ENCODE measurements around the gene ARL14EPL. TPM values are rescaled to one million over a fixed set of nuclear protein-coding genes. Genes with fewer than 3 reads are reported as not detected.

Gene ARL14EPL
- total RNA-seq, 4 donors from 2014 or later = not detected

DNA sequence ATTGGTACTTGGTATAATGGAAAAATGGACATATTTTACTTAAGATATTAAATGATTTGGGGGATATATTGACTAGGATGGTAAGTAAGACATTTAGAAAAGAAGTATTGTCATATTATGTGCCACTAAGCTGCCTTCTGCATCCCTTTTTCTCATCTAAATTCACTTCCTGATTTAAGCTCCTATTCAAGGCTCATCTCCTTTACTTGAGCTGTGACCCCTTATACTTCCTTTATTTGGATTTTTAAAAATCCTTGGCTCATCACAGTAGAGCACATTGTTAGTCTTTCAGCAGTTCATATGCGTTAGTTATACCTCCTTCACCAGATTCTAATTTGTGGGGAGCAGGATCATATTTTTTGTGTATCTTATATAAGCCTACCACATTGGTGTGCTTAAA, 59.1 kb downstream of the ARL14EPL start:
- TF ChIP-seq, protein P1, sequence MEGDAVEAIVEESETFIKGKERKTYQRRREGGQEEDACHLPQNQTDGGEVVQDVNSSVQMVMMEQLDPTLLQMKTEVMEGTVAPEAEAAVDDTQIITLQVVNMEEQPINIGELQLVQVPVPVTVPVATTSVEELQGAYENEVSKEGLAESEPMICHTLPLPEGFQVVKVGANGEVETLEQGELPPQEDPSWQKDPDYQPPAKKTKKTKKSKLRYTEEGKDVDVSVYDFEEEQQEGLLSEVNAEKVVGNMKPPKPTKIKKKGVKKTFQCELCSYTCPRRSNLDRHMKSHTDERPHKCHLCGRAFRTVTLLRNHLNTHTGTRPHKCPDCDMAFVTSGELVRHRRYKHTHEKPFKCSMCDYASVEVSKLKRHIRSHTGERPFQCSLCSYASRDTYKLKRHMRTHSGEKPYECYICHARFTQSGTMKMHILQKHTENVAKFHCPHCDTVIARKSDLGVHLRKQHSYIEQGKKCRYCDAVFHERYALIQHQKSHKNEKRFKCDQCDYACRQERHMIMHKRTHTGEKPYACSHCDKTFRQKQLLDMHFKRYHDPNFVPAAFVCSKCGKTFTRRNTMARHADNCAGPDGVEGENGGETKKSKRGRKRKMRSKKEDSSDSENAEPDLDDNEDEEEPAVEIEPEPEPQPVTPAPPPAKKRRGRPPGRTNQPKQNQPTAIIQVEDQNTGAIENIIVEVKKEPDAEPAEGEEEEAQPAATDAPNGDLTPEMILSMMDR (IDR thresholded peaks at IDR 0.05; ENCODE audit: low read depth) = no peak

DNA sequence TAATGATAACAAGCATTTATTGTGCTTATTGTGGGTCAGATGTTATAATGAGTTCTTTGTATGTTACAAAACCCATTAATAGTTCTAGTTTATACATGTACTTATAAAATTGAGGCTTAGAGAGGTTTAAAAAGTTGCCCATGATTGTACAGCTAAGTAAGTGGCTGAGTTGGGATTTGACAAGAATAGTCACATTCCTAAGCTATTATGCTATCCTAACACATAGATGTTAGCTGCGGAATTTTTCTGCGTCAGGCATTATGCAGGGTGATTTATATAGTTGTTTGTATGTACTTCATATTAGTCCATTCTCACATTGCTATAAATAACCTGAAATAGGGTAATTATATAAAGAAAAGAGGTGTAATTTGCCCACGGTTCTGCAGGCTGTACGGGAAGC, 65.0 kb downstream of the ARL14EPL start:
- TF ChIP-seq, protein P1 (IDR thresholded peaks at IDR 0.05; ENCODE audit: low read depth) = no peak

GRCh38 chr5:116098998-116099397, 66.7 kb downstream of the ARL14EPL start:
- TF ChIP-seq, protein P1 (IDR thresholded peaks at IDR 0.05; ENCODE audit: low read depth) = no peak

Other genes starting within 250 kb of the ARL14EPL start
- gene CDO1, start 215.8 kb upstream of the ARL14EPL start, total RNA-seq = 100 to 1,000 TPM in 3 of 4 donors, 10 to 100 TPM in 1; 74.2 to 349 (median 229) TPM
- gene ATG12, start 190.9 kb upstream of the ARL14EPL start, total RNA-seq = 10 to 100 TPM; 54.1 to 89.5 (median 78.2) TPM
- 100 to 1,000 TPM in 2 of 4 donors, 10 to 100 TPM in 2; 69.5 to 175 (median 109) TPM for gene AP3S1, start 190.5 kb upstream of the ARL14EPL start, total RNA-seq
- gene LVRN, start 70.0 kb upstream of the ARL14EPL start, total RNA-seq = 100 to 1,000 TPM in 2 of 4 donors, 10 to 100 TPM in 2; 37.2 to 135 (median 96.4) TPM
- gene COMMD10, start 52.6 kb downstream of the ARL14EPL start, total RNA-seq = 10 to 100 TPM; 25.2 to 58.2 (median 38.8) TPM